Ascending aorta (tissue), 2 donors: ENCODE data around the gene CTNS. TPM values are rescaled to one million over a fixed set of nuclear protein-coding genes. Genes with fewer than 3 reads are reported as not detected.

Experiments
- DNase-seq, 2 donors: peaks; one replicate each; pipeline ENCODE4 v3.0.0-alpha.2; 2019; ENCODE audit warnings: low spot score in 2 of 2
- H3K27ac ChIP-seq, 2 donors: fragments of 200-600 bp; sonication (generic); one replicate each; pipeline ENCODE4 v1.5.1; 2016 to 2017; ENCODE audit warnings: mild to moderate bottlenecking in 1 of 2
- H3K27me3 ChIP-seq: fragments of 200-600 bp; sonication (generic); one replicate; pipeline ENCODE4 v1.5.1; 2017
- H3K36me3 ChIP-seq, 2 donors: fragments of 200-600 bp; sonication (generic); one replicate each; pipeline ENCODE4 v1.5.1; 2016
- H3K4me1 ChIP-seq, 2 donors: fragments of 200-600 bp; sonication (generic); one replicate each; pipeline ENCODE4 v1.5.1; 2016 to 2017; ENCODE audit warnings: mild to moderate bottlenecking in 1 of 2
- H3K4me3 ChIP-seq, 2 donors: fragments of 200-600 bp; sonication (generic); one replicate each; pipeline ENCODE4 v1.5.1; 2016 to 2017; ENCODE audit warnings: mild to moderate bottlenecking in 1 of 2
- H3K9me3 ChIP-seq, 2 donors: fragments of 200-600 bp; sonication (generic); one replicate each; pipeline ENCODE4 v1.5.1; 2016
- intact Hi-C: fragments of 100-400 bp; cut with DNase I; formaldehyde crosslinking; loops from one replicate; pipeline ENCODE4 v1.15.1; 2023
- total RNA-seq: library from RNA; depleted of rRNA; stranded (reverse); fragments of >200 nt; gene quantifications from one replicate; pipeline ENCODE4 v1.1.0, GENCODE V29; 2016
- TF ChIP-seq, protein P1 (sequence below), 3 experiments: fragments of 200-600 bp in 2 of 3; fragments of 450-650 bp in 1 of 3; sonication (generic) in 2 of 3; IDR thresholded peaks; one replicate each; pipeline ENCODE4 v1.5.1; 2016 to 2019; ENCODE audit warnings: antibody characterized with exemption in 3 of 3, mild to moderate bottlenecking in 1 of 3, moderate library complexity in 1 of 3

The CTNS gene
- total RNA-seq, 1 donor from 2014 or later, result 16.7 TPM

DNA sequence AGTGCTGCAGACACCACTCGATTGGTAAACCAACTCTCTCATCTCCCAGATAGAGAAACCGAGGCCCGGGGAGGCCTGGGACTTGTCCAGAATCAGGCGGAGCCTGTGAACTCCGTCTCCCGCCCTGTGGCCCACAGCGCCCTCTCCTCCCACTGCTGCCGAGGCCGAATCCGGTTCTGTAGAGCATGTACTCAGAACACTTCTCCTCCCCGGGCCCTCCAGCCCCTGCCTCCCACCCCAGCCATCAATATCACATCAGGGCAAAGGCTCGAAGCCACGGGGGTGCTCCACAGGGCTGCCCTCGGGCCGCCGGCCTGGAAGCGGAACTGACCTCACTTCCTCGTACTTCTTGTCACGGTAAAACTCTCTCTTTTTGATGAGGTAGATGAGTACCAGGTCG, 45.0 kb downstream of the CTNS start:
- TF ChIP-seq, protein P1, sequence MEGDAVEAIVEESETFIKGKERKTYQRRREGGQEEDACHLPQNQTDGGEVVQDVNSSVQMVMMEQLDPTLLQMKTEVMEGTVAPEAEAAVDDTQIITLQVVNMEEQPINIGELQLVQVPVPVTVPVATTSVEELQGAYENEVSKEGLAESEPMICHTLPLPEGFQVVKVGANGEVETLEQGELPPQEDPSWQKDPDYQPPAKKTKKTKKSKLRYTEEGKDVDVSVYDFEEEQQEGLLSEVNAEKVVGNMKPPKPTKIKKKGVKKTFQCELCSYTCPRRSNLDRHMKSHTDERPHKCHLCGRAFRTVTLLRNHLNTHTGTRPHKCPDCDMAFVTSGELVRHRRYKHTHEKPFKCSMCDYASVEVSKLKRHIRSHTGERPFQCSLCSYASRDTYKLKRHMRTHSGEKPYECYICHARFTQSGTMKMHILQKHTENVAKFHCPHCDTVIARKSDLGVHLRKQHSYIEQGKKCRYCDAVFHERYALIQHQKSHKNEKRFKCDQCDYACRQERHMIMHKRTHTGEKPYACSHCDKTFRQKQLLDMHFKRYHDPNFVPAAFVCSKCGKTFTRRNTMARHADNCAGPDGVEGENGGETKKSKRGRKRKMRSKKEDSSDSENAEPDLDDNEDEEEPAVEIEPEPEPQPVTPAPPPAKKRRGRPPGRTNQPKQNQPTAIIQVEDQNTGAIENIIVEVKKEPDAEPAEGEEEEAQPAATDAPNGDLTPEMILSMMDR (IDR thresholded peaks at IDR 0.05), result no peak
- no peak overlapping the region for H3K4me3 ChIP-seq
- intact Hi-C loops, result no loop called here
- H3K4me1 ChIP-seq, result no peaks in the 10 kb centered on the region
- H3K27ac ChIP-seq, result no peak overlapping the region
- no peak for DNase-seq
- no peaks in the 10 kb centered on the region for H3K27me3 ChIP-seq
- H3K9me3 ChIP-seq, result no peaks in the 10 kb centered on the region
- H3K36me3 ChIP-seq, result no peaks in the 10 kb centered on the region

DNA sequence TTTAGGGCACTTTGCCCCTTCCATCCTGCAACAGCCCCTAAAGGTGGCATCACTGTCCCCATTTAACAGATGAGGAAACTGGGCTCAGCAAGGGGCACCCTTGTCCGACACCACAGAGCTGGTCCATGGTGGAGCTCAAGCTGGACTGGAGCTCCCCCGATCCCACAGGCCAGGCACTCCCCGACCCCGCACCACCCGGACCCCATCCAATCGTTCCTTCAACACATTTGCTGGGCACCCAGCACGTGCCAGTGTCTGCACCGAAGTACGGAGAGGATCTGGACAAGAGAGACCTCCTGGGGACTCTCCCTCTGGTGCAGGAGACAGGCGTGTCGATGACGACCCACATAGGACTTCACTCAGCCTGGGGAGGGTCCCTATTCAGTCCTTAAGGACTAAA, 45.5 kb downstream of the CTNS start:
- DNase-seq, result no peak
- Histone ChIP-seq H3K4me1 (no peaks in the 10 kb centered on the region), H3K27ac (no peak overlapping the region), H3K9me3 (no peaks in the 10 kb centered on the region), H3K27me3 (no peaks in the 10 kb centered on the region), H3K36me3 (no peaks in the 10 kb centered on the region), H3K4me3 (no peak overlapping the region)
- intact Hi-C loops, result no loop called here
- TF ChIP-seq, protein P1 (IDR thresholded peaks at IDR 0.05), result no peak

- no peak overlapping the region for H3K4me3 ChIP-seq
- no peaks in the 10 kb centered on the region for H3K9me3 ChIP-seq
- intact Hi-C loops, result no loop called here
- H3K27me3 ChIP-seq, result no peaks in the 10 kb centered on the region
- H3K4me1 ChIP-seq, result no peaks in the 10 kb centered on the region
- DNase-seq, result no peak
- TF ChIP-seq, protein P1 (IDR thresholded peaks at IDR 0.05), result peak; percentile 52 to 74 (median 65)
- H3K36me3 ChIP-seq, result no peaks in the 10 kb centered on the region
- no peak overlapping the region for H3K27ac ChIP-seq
Observed at GRCh38 chr17:3683054-3683511, 46.5 kb downstream of the CTNS start.

- intact Hi-C loops, result no loop called here
- Histone ChIP-seq H3K27me3 (no peaks in the 10 kb centered on the region), H3K4me3 (no peak overlapping the region), H3K9me3 (no peaks in the 10 kb centered on the region), H3K4me1 (no peaks in the 10 kb centered on the region), H3K27ac (no peak overlapping the region), H3K36me3 (no peaks in the 10 kb centered on the region)
- TF ChIP-seq, protein P1 (IDR thresholded peaks at IDR 0.05), result no peak
- DNase-seq, result no peak
Observed at GRCh38 chr17:3685174-3685573, 48.6 kb downstream of the CTNS start.

DNA sequence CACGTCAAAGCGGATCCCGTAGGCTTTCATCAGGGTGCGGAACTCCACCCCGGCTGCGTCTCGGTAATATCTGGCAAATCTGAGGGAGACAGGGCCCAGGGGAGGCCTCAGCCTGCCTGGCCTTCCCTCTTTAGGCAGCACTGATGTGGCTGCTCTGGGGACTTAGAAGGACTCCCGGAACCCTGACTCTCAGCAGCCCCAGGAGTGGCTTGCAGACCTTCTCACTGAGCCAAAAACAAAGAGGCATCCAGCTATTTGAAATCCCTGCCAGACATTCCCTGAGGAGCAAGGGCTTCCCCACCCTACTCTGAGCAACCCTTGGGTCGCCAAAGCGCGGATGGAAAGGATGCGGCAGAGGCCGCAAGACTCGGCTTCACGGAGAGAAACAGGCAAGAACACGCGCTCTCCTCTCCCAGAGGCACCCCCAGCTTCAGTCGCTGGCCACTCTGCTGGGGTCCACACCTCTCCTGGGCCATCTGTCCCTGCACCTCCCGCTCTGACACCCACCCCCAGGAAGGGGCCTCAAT, 51.5 kb downstream of the CTNS start:
- no peak for DNase-seq
- H3K9me3 ChIP-seq, result no peaks in the 10 kb centered on the region
- no peaks in the 10 kb centered on the region for H3K36me3 ChIP-seq
- no peaks in the 10 kb centered on the region for H3K27me3 ChIP-seq
- intact Hi-C loops, result no loop called here
- TF ChIP-seq, protein P1 (IDR thresholded peaks at IDR 0.05), result no peak
- H3K4me3 ChIP-seq, result no peak overlapping the region
- H3K4me1 ChIP-seq, result no peaks in the 10 kb centered on the region
- no peak overlapping the region for H3K27ac ChIP-seq

DNA sequence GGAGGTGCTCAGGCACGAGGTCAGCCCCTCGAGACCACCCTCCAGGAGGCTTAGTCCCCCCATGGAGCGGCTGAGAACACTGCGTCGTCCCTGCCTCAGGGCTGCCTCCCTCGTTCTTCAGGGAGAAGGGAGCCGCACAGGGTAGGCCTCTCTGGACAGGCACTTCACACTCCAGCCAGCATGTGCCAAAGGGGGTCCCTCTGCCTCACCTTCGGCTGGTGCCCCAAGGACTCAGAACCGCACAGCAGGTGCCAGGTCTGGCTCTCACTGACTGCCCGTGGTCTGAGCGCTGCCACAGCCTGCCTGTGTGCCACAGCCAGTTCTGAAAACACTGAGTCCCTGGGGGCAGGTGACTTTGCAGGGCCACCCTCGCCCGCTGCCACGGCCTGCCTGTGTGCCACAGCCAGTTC, 52.3 kb downstream of the CTNS start:
- Histone ChIP-seq H3K27me3 (no peaks in the 10 kb centered on the region), H3K4me1 (no peaks in the 10 kb centered on the region), H3K36me3 (no peaks in the 10 kb centered on the region), H3K9me3 (no peaks in the 10 kb centered on the region), H3K4me3 (no peak overlapping the region), H3K27ac (no peak overlapping the region)
- intact Hi-C loops, result no loop called here
- no peak for DNase-seq
- TF ChIP-seq, protein P1 (IDR thresholded peaks at IDR 0.05), result no peak
